GM12878 (cell line): ENCODE measurements around the gene SETBP1. TPM values are rescaled to one million over a fixed set of nuclear protein-coding genes. Genes with fewer than 3 reads are reported as not detected.

Experiments
- ATAC-seq: fragments of 200-7000 bp; cut with Tn5 transposase; 3 replicates; pipeline ENCODE4 v1.9.1; 2020; ENCODE audit warnings: mild to moderate bottlenecking, moderate library complexity
- BruUV-seq: library from RNA; stranded (reverse); fragments of 400-500 nt; replicated peaks from 2 replicates; lab custom pipeline; 2021; lab: Mats Ljungman, UMichigan
- CTCF ChIA-PET: fragments of 300-600 bp; sonication (Branson Sonifier 250); formaldehyde crosslinking; extraction: SDS; loops from one replicate; lab custom pipeline; 2021; ENCODE audit warnings: inconsistent platforms; lab: Yijun Ruan, JAX
- POLR2A ChIA-PET: fragments of 350-600 bp; formaldehyde crosslinking; extraction: SDS; loops from one replicate; lab custom pipeline; 2021; ENCODE audit warnings: inconsistent platforms; lab: Charles Lee
- RAD21 ChIA-PET: fragments of 300-600 bp; sonication (Branson Sonifier 250); formaldehyde crosslinking; loops from one replicate; lab custom pipeline; 2023; ENCODE audit warnings: antibody characterized with exemption; ENCODE audit not compliant: unreplicated experiment; lab: Charles Lee
- SMC1A ChIA-PET: fragments of 300-600 bp; sonication (Branson Sonifier 250); formaldehyde crosslinking; loops from one replicate; lab custom pipeline; 2023; ENCODE audit not compliant: unreplicated experiment, uncharacterized antibody; lab: Charles Lee
- DNase-seq: peaks from one replicate; pipeline ENCODE4 v3.0.0-alpha.2; 2011; ENCODE audit warnings: low read depth, low spot score
- FAIRE-seq: peaks from 3 replicates; lab custom pipeline; 2011; peaks lifted over from hg19 to GRCh38; lab: Jason Lieb, UNC
- H2AFZ ChIP-seq: 2 replicates; pipeline ENCODE4 v1.6.0; 2011; ENCODE audit warnings: low read depth, low read length, control low read depth; ENCODE audit not compliant: control insufficient read depth
- H3K27ac ChIP-seq: 2 replicates; pipeline ENCODE4 v1.5.1; 2011; ENCODE audit warnings: control low read depth; ENCODE audit not compliant: control insufficient read depth, insufficient read depth
- H3K27me3 ChIP-seq, 2 experiments: replicated peaks in 1 of 2; 2 replicates each; pipeline versions ENCODE4 v1.6.0 to v1.6.1; 2011; ENCODE audit warnings: low read length in 1 of 2; ENCODE audit not compliant: control insufficient read depth in 2 of 2, insufficient read depth in 2 of 2
- H3K36me3 ChIP-seq, 2 experiments: 2 replicates each; pipeline ENCODE4 v1.5.1; 2011; ENCODE audit warnings: low read length in 1 of 2; ENCODE audit not compliant: control insufficient read depth in 2 of 2, insufficient read depth in 2 of 2
- H3K4me1 ChIP-seq: 2 replicates; pipeline ENCODE4 v1.6.1; 2011; ENCODE audit warnings: mild to moderate bottlenecking, low read length, moderate library complexity, mixed read lengths; ENCODE audit not compliant: control insufficient read depth, insufficient read depth
- H3K4me2 ChIP-seq: 2 replicates; pipeline ENCODE4 v1.6.0; 2011; ENCODE audit warnings: control low read depth; ENCODE audit not compliant: control insufficient read depth, insufficient read depth
- H3K4me3 ChIP-seq: fragments of 200-600 bp; sonication (generic); 2 replicates; pipeline ENCODE4 v1.5.1; 2016
- H3K79me2 ChIP-seq: 2 replicates; pipeline ENCODE4 v1.6.0; 2011; ENCODE audit warnings: low read length; ENCODE audit not compliant: control insufficient read depth, insufficient read depth
- H3K9ac ChIP-seq: 2 replicates; pipeline ENCODE4 v1.8.0; 2011; ENCODE audit warnings: low read length, control low read depth, mixed read lengths; ENCODE audit not compliant: control insufficient read depth, insufficient read depth
- H3K9me3 ChIP-seq: replicated peaks from 3 replicates; pipeline ENCODE4 v1.5.1; 2011; ENCODE audit warnings: mild to moderate bottlenecking, low read length; ENCODE audit not compliant: control insufficient read depth, insufficient read depth
- H4K20me1 ChIP-seq: 2 replicates; pipeline ENCODE4 v1.6.0; 2011; ENCODE audit not compliant: control insufficient read depth, insufficient read depth
- ASH2L ChIP-seq: fragments of 300-600, 200-600 bp; sonication (generic); IDR thresholded peaks from 2 replicates; pipeline ENCODE4 v1.6.1; 2017; ENCODE audit warnings: low read depth, mild to moderate bottlenecking, borderline replicate concordance
- E2F4 ChIP-seq: IDR thresholded peaks from 2 replicates; pipeline ENCODE4 v1.6.1; 2012; ENCODE audit warnings: low read depth, low read length, improper control_type of control experiment
- HSF1 ChIP-seq: fragments of 150-350 bp; IDR thresholded peaks from 2 replicates; pipeline ENCODE4 v1.6.1; 2014; ENCODE audit warnings: mild to moderate bottlenecking, low read depth, low read length
- MYB ChIP-seq: fragments of 150-350 bp; IDR thresholded peaks from 2 replicates; pipeline ENCODE4 v1.6.1; 2014; ENCODE audit warnings: mild to moderate bottlenecking, low read depth, low read length, borderline replicate concordance
- NBN ChIP-seq: fragments of 450-650 bp; IDR thresholded peaks from 2 replicates; pipeline ENCODE4 v1.6.1; 2016
- SMC3 ChIP-seq: IDR thresholded peaks from 2 replicates; pipeline ENCODE4 v1.6.1; 2011; ENCODE audit warnings: low read length, improper control_type of control experiment, borderline replicate concordance
- SREBF1 ChIP-seq: IDR thresholded peaks from 2 replicates; pipeline ENCODE4 v1.6.1; 2012; ENCODE audit warnings: mild to moderate bottlenecking, low read length
- STAT1 ChIP-seq: fragments of 450-650 bp; conservative IDR thresholded peaks from 2 replicates; pipeline ENCODE4 v1.6.1; 2014; ENCODE audit warnings: antibody characterized with exemption, mild to moderate bottlenecking
- SUPT20H ChIP-seq: IDR thresholded peaks from 2 replicates; pipeline ENCODE4 v1.6.1; 2011; ENCODE audit warnings: low read depth, mild to moderate bottlenecking, low read length, moderate library complexity, borderline replicate concordance; ENCODE audit not compliant: control insufficient read depth
- TAF1 ChIP-seq: IDR thresholded peaks from 2 replicates; pipeline ENCODE4 v1.6.1; 2011; ENCODE audit warnings: mild to moderate bottlenecking, low read depth, low read length, borderline replicate concordance
- ZNF207 ChIP-seq: fragments of 450-650 bp; IDR thresholded peaks from 2 replicates; pipeline ENCODE4 v1.6.1; 2014; ENCODE audit warnings: antibody characterized with exemption, mild to moderate bottlenecking, borderline replicate concordance
- ZNF24 ChIP-seq: fragments of 450-650 bp; IDR thresholded peaks from 2 replicates; pipeline ENCODE4 v1.6.1; 2017; ENCODE audit warnings: antibody characterized with exemption, mild to moderate bottlenecking
- WGBS: methylation state at CpG from one replicate; pipeline ENCODE4 v1.1.6; 2016; ENCODE audit warnings: low lambda C conversion rate; ENCODE audit not compliant: insufficient replicate concordance, insufficient coverage; ENCODE audit errors: missing lambda C conversion rate; 5-methylcytosine and 5-hydroxymethylcytosine counted together
- in situ Hi-C: fragments of 300-500 bp; cut with MboI; formaldehyde crosslinking; loops from 9 replicates; pipeline ENCODE4 v1.14.3; 2018; ENCODE audit warnings: mixed read lengths
- intact Hi-C: fragments of 100-400 bp; cut with micrococcal nuclease; formaldehyde crosslinking; loops from one replicate; pipeline ENCODE4 v1.14.2; 2022; ENCODE audit not compliant: unreplicated experiment
- polyA plus RNA-seq, 11 experiments: library from polyadenylated mRNA; depleted of rRNA in 4 of 11; unstranded in 6 of 11; stranded (reverse) in 5 of 11; fragments of >200 nt; fragmentation: Nextera tagmentation in 4 of 11; fragmentation: Illumina TruSeq in 1 of 11; extraction: Ambion mirVana in 4 of 11; extraction: Trizol in 1 of 11; gene quantifications; 1 replicate in 1 of 11; 2 replicates in 10 of 11; pipeline versions ENCODE4 v1.2.1 to v1.2.3, GENCODE V29; 2011 to 2016; ENCODE audit warnings: inconsistent platforms in 2 of 11, missing spikeins in 2 of 11, low read depth in 1 of 11
- total RNA-seq, 4 experiments: library from RNA; depleted of rRNA in 3 of 4; stranded (reverse); fragments of >200 nt in 3 of 4; fragmentation: Illumina TruSeq in 1 of 4; extraction: Trizol in 1 of 4; gene quantifications; 2 replicates each; pipeline versions ENCODE4 v1.2.1 to v1.2.3, GENCODE V29; 2013 to 2021
- TF ChIP-seq, protein P1 (sequence below), 3 experiments: IDR thresholded peaks in 2 of 3; conservative IDR thresholded peaks in 1 of 3; 2 replicates each; pipeline ENCODE4 v1.5.1; 2011; ENCODE audit warnings: low read depth in 3 of 3, low read length in 3 of 3, mild to moderate bottlenecking in 3 of 3, control low read depth in 2 of 3, moderate library complexity in 2 of 3, inconsistent platforms in 1 of 3, mixed read lengths in 1 of 3; ENCODE audit not compliant: control insufficient read depth in 2 of 3, insufficient read depth in 1 of 3; ENCODE audit errors: extremely low read depth in 1 of 3

The SETBP1 gene
- total and polyA plus RNA-seq, 10 of the 15 experiments (the other 5 are each of a cell fraction or from before 2014, with no cell fraction given) = 0.99 to 29.7 (median 8.3) TPM

DNA sequence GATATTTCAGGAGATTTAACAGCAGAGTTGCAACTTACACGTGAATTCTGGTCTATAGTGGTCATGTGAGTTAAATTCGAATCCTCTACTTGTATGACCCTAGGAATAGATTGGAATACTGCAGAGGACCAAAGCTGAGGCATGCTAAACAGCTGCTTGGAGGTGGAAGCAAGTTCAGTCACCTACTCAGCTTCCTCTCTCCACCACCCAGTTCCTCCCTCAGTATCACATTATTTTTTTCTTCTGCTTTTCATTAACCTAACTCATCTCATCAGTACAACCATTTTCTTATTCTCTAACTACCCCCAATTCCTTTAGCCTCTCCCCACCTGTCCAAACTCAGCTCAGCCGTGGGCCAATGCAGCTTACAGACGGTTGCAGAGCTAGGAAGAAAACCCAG, 385.5 kb downstream of the SETBP1 start:
- CTCF ChIA-PET = interaction anchor here (0.7 to 1.9 kb wide), 3 partner anchors 93 to 382 kb away, joined by 3 to 7 read pairs (median 3); no protein-coding TSS in a partner anchor
- H3K9me3 ChIP-seq = no peaks in the 10 kb centered on the region; the same call in 2 of the 3 replicates
- SMC1A ChIA-PET = interaction anchor here (1.3 to 1.8 kb wide), 4 partner anchors 9 to 38 kb away, joined by 3 to 6 read pairs (median 4); no protein-coding TSS in a partner anchor

More for the DNA sequence above, 385.5 kb downstream of the SETBP1 start:
- H3K36me3 ChIP-seq = no peaks in the 10 kb centered on the region; a peak in 1 of 4 replicates
- no peak overlapping the region for H2AFZ ChIP-seq
- no peaks in the 10 kb centered on the region for H4K20me1 ChIP-seq
- ATAC-seq = no peak
- H3K9ac ChIP-seq = no peak overlapping the region
- in situ Hi-C loops (no loop called here), intact Hi-C loops (no loop called here)
- no peaks in the 10 kb centered on the region for H3K79me2 ChIP-seq
- H3K27ac ChIP-seq = no peak overlapping the region
- ChIA-PET POLR2A (no interaction called here), RAD21 (interaction anchor here (1.1 to 1.7 kb wide), 2 partner anchors 146 to 149 kb away, joined by 3 to 6 read pairs; no protein-coding TSS in a partner anchor)
- peak; percentile 35 for FAIRE-seq
- BruUV-seq = no TSS peak
- no peak overlapping the region for H3K4me3 ChIP-seq
- H3K4me2 ChIP-seq = no peak overlapping the region
- DNase-seq = no peak
- TF ChIP-seq, protein P1, sequence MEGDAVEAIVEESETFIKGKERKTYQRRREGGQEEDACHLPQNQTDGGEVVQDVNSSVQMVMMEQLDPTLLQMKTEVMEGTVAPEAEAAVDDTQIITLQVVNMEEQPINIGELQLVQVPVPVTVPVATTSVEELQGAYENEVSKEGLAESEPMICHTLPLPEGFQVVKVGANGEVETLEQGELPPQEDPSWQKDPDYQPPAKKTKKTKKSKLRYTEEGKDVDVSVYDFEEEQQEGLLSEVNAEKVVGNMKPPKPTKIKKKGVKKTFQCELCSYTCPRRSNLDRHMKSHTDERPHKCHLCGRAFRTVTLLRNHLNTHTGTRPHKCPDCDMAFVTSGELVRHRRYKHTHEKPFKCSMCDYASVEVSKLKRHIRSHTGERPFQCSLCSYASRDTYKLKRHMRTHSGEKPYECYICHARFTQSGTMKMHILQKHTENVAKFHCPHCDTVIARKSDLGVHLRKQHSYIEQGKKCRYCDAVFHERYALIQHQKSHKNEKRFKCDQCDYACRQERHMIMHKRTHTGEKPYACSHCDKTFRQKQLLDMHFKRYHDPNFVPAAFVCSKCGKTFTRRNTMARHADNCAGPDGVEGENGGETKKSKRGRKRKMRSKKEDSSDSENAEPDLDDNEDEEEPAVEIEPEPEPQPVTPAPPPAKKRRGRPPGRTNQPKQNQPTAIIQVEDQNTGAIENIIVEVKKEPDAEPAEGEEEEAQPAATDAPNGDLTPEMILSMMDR (IDR thresholded peaks at IDR 0.05 in 2 of 3, conservative IDR thresholded peaks at IDR 0.05 in 1 of 3; ENCODE audit: control insufficient read depth in 2 of 3, extremely low read depth in 1 of 3, insufficient read depth in 1 of 3, low read depth in 3 of 3, low read length in 3 of 3) = no peak
- TF ChIP-seq NBN (no peak), HSF1 (no peak), ZNF207 (no peak), STAT1 (no peak), MYB (no peak), ZNF24 (no peak), ASH2L (no peak), SREBF1 (no peak), E2F4 (no peak), SMC3 (no peak), TAF1 (no peak), SUPT20H (no peak)
- WGBS = 45% methylated on average over 4 of the region's 4 CpGs
- no peaks in the 10 kb centered on the region for H3K4me1 ChIP-seq
- no peaks in the 10 kb centered on the region for H3K27me3 ChIP-seq
